ENCODE measurements around the gene TAP2.

The TAP2 gene

GRCh38 chr6:32845384-32845884 is 6.9 kb upstream of the TAP2 start:
- Histone ChIP-seq H3K4me2 (peak overlapping the region; percentile 94), H3K27me3 (no peaks in the 10 kb centered on the region), H3K36me3 (peaks cover 66% of the 10 kb centered on the region), H3K9ac (peak overlapping the region; percentile 92), H3K4me3 (peak overlapping the region; percentile 83), H4K20me1 (no peaks in the 10 kb centered on the region), H3K27ac (peak overlapping the region; percentile 97), H3K4me1 (peaks cover 62% of the 10 kb centered on the region), H3K9me3 (no peaks in the 10 kb centered on the region; the same call in 1 of the 2 replicates)
- TF ChIP-seq Cebpa-rat (IDR thresholded peaks at IDR 0.05): no peak

- Histone ChIP-seq H4K20me1 (no peaks in the 10 kb centered on the region), H3K9ac (peak overlapping the region; percentile 92), H3K4me2 (peak overlapping the region; percentile 94), H3K27ac (peak overlapping the region; percentile 97), H3K4me3 (peak overlapping the region; percentile 83), H3K4me1 (peaks cover 68% of the 10 kb centered on the region), H3K27me3 (no peaks in the 10 kb centered on the region), H3K9me3 (no peaks in the 10 kb centered on the region; the same call in 1 of the 2 replicates), H3K36me3 (peaks cover 61% of the 10 kb centered on the region)
- no peak for TF ChIP-seq Cebpa-rat (IDR thresholded peaks at IDR 0.05)
Measured at GRCh38 chr6:32844839-32845383, 6.4 kb upstream of the TAP2 start.

- TF ChIP-seq Cebpa-rat (IDR thresholded peaks at IDR 0.05): no peak
- Histone ChIP-seq H3K27ac (peak within 1 kb of the TSS; percentile 97), H3K9ac (peak within 1 kb of the TSS; percentile 92), H3K4me1 (peaks cover 75% of the 10 kb centered on the region), H3K36me3 (peaks cover 54% of the 10 kb centered on the region), H3K27me3 (no peaks in the 10 kb centered on the region), H3K9me3 (no peaks in the 10 kb centered on the region; the same call in 1 of the 2 replicates), H4K20me1 (no peaks in the 10 kb centered on the region), H3K4me3 (peak within 1 kb of the TSS; percentile 83), H3K4me2 (peak within 1 kb of the TSS; percentile 94)
Measured at GRCh38 chr6:32843979-32844838, 5.7 kb upstream of the TAP2 start, which contains the start of gene PSMB8. TSS of gene PSMB8 (minus strand) at chr6:32844047. CDS start at chr6:32843996, 51 bp downstream.

- Histone ChIP-seq H3K4me2 (peak overlapping the region; percentile 94), H3K36me3 (peaks cover 47% of the 10 kb centered on the region), H3K4me3 (peak overlapping the region; percentile 83), H4K20me1 (no peaks in the 10 kb centered on the region), H3K9me3 (no peaks in the 10 kb centered on the region; the same call in 1 of the 2 replicates), H3K4me1 (peaks cover 79% of the 10 kb centered on the region), H3K27ac (peak overlapping the region; percentile 97), H3K27me3 (no peaks in the 10 kb centered on the region), H3K9ac (peak overlapping the region; percentile 92)
- no peak for TF ChIP-seq Cebpa-rat (IDR thresholded peaks at IDR 0.05)
Measured at GRCh38 chr6:32843331-32843978, 4.9 kb upstream of the TAP2 start.

- Histone ChIP-seq H3K27ac (peak overlapping the region; percentile 97), H3K36me3 (peaks cover 39% of the 10 kb centered on the region), H3K9me3 (no peaks in the 10 kb centered on the region), H3K4me3 (peak overlapping the region; percentile 83), H3K4me1 (peaks cover 74% of the 10 kb centered on the region), H3K9ac (peak overlapping the region; percentile 92), H3K27me3 (no peaks in the 10 kb centered on the region), H3K4me2 (peak overlapping the region; percentile 94), H4K20me1 (no peaks in the 10 kb centered on the region)
- TF ChIP-seq Cebpa-rat (IDR thresholded peaks at IDR 0.05): no peak
Measured at GRCh38 chr6:32842690-32843089, 4.2 kb upstream of the TAP2 start.

- no peak for TF ChIP-seq Cebpa-rat (IDR thresholded peaks at IDR 0.05)
- Histone ChIP-seq H3K9ac (peak overlapping the region; percentile 92), H3K36me3 (peaks cover 33% of the 10 kb centered on the region), H3K27ac (peak overlapping the region; percentile 97; the same call in 1 of the 2 replicates), H3K4me1 (peaks cover 75% of the 10 kb centered on the region), H3K4me3 (peak overlapping the region; percentile 83), H3K27me3 (no peaks in the 10 kb centered on the region), H3K4me2 (peak overlapping the region; percentile 94), H3K9me3 (no peaks in the 10 kb centered on the region), H4K20me1 (no peaks in the 10 kb centered on the region)
Measured at GRCh38 chr6:32842021-32842650, 3.6 kb upstream of the TAP2 start.

GRCh38 chr6:32840604-32841246 is 2.2 kb upstream of the TAP2 start:
- Histone ChIP-seq H3K4me2 (peak overlapping the region; percentile 94), H3K9me3 (no peaks in the 10 kb centered on the region), H3K27ac (peak overlapping the region; percentile 49), H4K20me1 (no peaks in the 10 kb centered on the region), H3K36me3 (peaks cover 23% of the 10 kb centered on the region), H3K9ac (peak overlapping the region; percentile 36; the same call in 1 of the 2 replicates), H3K4me3 (no peak overlapping the region), H3K27me3 (no peaks in the 10 kb centered on the region), H3K4me1 (peaks cover 75% of the 10 kb centered on the region)
- no peak for TF ChIP-seq Cebpa-rat (IDR thresholded peaks at IDR 0.05)

- Histone ChIP-seq H3K9ac (no peak overlapping the region), H3K4me1 (peaks cover 68% of the 10 kb centered on the region), H4K20me1 (no peaks in the 10 kb centered on the region), H3K4me3 (no peak overlapping the region), H3K27me3 (no peaks in the 10 kb centered on the region), H3K9me3 (no peaks in the 10 kb centered on the region), H3K27ac (no peak overlapping the region), H3K4me2 (peak overlapping the region; percentile 94), H3K36me3 (peaks cover 37% of the 10 kb centered on the region)
- TF ChIP-seq Cebpa-rat (IDR thresholded peaks at IDR 0.05): no peak
Measured at GRCh38 chr6:32839356-32839755, 817 bp upstream of the TAP2 start.

GRCh38 chr6:32837651-32838113 is 857 bp downstream of the TAP2 start:
- H3K4me2 ChIP-seq: peak overlapping the region; percentile 99
- peaks cover 62% of the 10 kb centered on the region for H3K4me1 ChIP-seq
- peak overlapping the region; percentile 88 for H3K9ac ChIP-seq
- H3K27me3 ChIP-seq: no peaks in the 10 kb centered on the region
- H3K27ac ChIP-seq: peak overlapping the region; percentile 89
- H3K9me3 ChIP-seq: no peaks in the 10 kb centered on the region
- peak overlapping the region; percentile 77 for H3K4me3 ChIP-seq
- H3K36me3 ChIP-seq: peaks cover 53% of the 10 kb centered on the region
- H4K20me1 ChIP-seq: no peaks in the 10 kb centered on the region
- no peak for TF ChIP-seq Cebpa-rat (IDR thresholded peaks at IDR 0.05)

Measured in BLaER1 (cell line).